Glomerular endothelial cell (primary cell): ENCODE measurements around the gene RETN. TPM values are rescaled to one million over a fixed set of nuclear protein-coding genes. Genes with fewer than 3 reads are reported as not detected.

Experiments used
- DNase-seq: peaks from one replicate; pipeline ENCODE4 v3.0.0-alpha.2; 2011; ENCODE audit warnings: low read depth, low spot score; ENCODE audit errors: extremely low read depth
- total RNA-seq: library from RNA; depleted of rRNA; stranded (reverse); fragments of >200 nt; gene quantifications from 2 replicates; pipeline ENCODE4 v1.2.3, GENCODE V29; 2015

RETN gene
- total RNA-seq, 1 donor from 2014 or later, result not detected

- DNase-seq, result no peak
These were observed 36.7 kb downstream of the RETN start for GRCh38 chr19:7705387-7706187.

DNA sequence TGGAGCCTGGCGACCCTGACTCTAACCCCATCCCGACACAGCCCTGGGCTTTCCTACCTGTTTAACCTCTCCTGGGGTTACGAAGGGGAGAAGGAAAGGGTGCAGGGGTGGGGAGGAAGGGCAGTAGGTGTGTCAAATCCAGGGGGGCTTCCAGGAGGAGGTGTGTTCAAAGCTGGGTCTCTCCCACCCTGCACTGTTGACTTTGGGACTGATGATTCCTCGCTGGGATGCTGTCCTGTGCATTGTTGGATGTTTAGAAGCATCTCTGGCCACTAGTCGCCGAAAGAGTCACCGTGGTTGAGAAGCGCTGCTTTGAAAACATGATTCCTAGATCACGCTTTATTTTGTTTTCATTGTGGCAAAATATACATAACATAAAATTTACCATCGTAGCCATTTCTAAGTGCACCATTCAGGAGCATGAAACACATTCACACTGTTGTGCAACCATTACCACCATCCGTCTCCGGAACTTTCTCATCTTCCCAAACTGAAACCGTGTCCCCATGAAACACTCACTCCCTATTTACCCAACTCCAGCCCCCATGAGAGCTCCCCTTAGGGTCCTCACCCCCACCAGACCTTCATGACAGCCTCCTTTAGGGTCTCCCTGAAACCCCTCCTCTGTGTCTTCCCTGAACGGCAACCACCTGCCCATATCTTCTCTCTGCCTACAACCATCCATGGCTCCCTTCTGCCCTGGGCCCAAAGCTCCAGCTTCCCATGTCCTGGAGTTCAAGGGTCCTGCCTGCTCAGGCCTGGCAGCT lies 37.5 kb downstream of the RETN start:
- DNase-seq, result no peak

GRCh38 chr19:7706955-7707456 lies 38.2 kb downstream of the RETN start:
- no peak for DNase-seq

- no peak for DNase-seq
These were observed 41.1 kb downstream of the RETN start for GRCh38 chr19:7709932-7710460.

GRCh38 chr19:7710616-7711015 lies 41.8 kb downstream of the RETN start:
- DNase-seq, result no peak

- DNase-seq, result no peak
These were observed 46.8 kb downstream of the RETN start for GRCh38 chr19:7715671-7716070.

DNA sequence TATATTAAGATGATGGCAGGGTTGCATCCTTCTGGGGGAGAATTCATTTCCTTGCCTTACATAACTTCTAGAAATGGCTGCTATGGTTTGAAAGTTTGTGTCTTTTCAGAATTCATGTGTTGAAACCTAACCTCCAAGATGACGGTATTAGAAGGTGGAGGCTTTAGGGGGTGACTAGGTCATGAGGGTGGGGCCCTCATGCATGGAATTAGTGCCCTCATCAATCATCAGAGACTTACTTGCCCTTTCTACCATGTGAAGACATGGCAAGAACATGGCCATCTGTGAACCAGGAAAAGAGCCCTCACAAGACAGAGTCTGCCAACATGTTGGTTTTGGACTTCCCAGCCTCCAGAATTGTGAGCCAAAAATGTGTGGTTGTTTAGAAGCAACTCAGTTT lies 47.9 kb downstream of the RETN start:
- no peak for DNase-seq

DNA sequence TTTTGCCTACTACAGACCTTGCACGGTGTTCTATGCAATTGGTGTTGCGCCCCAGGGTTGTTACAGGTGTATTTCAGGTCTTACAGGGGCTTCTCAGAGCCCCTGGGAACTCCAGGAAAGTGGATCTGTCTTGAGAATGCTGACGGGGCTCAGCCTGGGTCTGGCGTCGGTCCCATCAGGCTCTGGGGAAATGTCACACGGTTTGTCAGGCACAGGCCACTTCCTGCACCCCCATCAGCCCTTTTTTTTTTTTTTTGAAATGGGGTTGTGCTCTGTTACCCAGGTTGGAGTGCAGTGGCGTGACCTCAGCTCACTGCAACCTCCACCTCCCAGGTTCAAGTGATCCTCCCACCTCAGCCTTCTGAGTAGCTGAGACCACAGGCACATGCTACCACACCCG lies 49.8 kb downstream of the RETN start:
- DNase-seq, result no peak

Other genes starting within 250 kb of the RETN start
- 2.7 and 4.1 TPM in 2 replicates for gene PEX11G, start 180.0 kb upstream of the RETN start, total RNA-seq
- gene ZNF358, start 152.9 kb upstream of the RETN start, total RNA-seq, result 56.9 and 70.4 TPM in 2 replicates
- 10.6 and 25.2 TPM in 2 replicates for gene MCOLN1, start 146.4 kb upstream of the RETN start, total RNA-seq
- 176 and 230 TPM in 2 replicates for gene PNPLA6, start 133.3 kb upstream of the RETN start, total RNA-seq
- 0.41 and 0.82 TPM in 2 replicates for gene CAMSAP3, start 73.2 kb upstream of the RETN start, total RNA-seq
- gene XAB2, start 39.5 kb upstream of the RETN start, total RNA-seq, result 40.5 and 46.3 TPM in 2 replicates
- gene PET100, start 39.3 kb upstream of the RETN start, total RNA-seq, result 32.3 and 37.1 TPM in 2 replicates
- gene PCP2, start 35.3 kb upstream of the RETN start, total RNA-seq, result not detected in 2 replicates
- 33.4 and 47.7 TPM in 2 replicates for gene STXBP2, start 31.9 kb upstream of the RETN start, total RNA-seq
- not detected in 2 replicates for gene MCEMP1, start 8.0 kb downstream of the RETN start, total RNA-seq
- 132 and 170 TPM in 2 replicates for gene TRAPPC5, start 11.8 kb downstream of the RETN start, total RNA-seq
- not detected in 2 replicates for gene FCER2, start 33.1 kb downstream of the RETN start, total RNA-seq
- gene CLEC4G, start 63.1 kb downstream of the RETN start, total RNA-seq, result not detected in 2 replicates
- not detected in 2 replicates for gene CD209, start 78.5 kb downstream of the RETN start, total RNA-seq
- gene CLEC4M, start 94.2 kb downstream of the RETN start, total RNA-seq, result 0.19 and 0.64 TPM in 2 replicates
- 27.1 and 32.1 TPM in 2 replicates for gene EVI5L, start 161.2 kb downstream of the RETN start, total RNA-seq
- gene PRR36, start 205.3 kb downstream of the RETN start, total RNA-seq, result not detected in 2 replicates
- 2.8 and 3.0 TPM in 2 replicates for gene LRRC8E, start 219.5 kb downstream of the RETN start, total RNA-seq
- gene MAP2K7, start 234.8 kb downstream of the RETN start, total RNA-seq, result 10.6 and 16.5 TPM in 2 replicates
- gene TGFBR3L, start 245.8 kb downstream of the RETN start, total RNA-seq, result 0.76 and 1.7 TPM in 2 replicates